HCT116 (cell line): ENCODE measurements around the gene ARHGEF19.
A peak's percentile ranks its signal among the peaks of the same experiment; 100 is the strongest.

Source experiments
- CEBPB ChIP-seq: IDR thresholded peaks from 2 replicates; pipeline ENCODE4 v1.6.1; 2012; ENCODE audit warnings: low read depth
- CTCF ChIP-seq, 3 experiments: fragments of 200-600 bp in 1 of 3; sonication (generic) in 1 of 3; IDR thresholded peaks in 2 of 3; conservative IDR thresholded peaks in 1 of 3; 2 replicates each; pipeline ENCODE4 v1.5.1; 2012 to 2017; ENCODE audit warnings: low read depth in 2 of 3, low read length in 2 of 3, antibody characterized with exemption in 1 of 3, borderline replicate concordance in 1 of 3, control low read depth in 1 of 3, mild to moderate bottlenecking in 1 of 3, mixed read lengths in 1 of 3, mixed run types in 1 of 3, moderate library complexity in 1 of 3; ENCODE audit not compliant: insufficient read depth in 1 of 3
- EGR1 ChIP-seq: IDR thresholded peaks from 2 replicates; pipeline ENCODE4 v1.6.1; 2012; ENCODE audit warnings: low read depth
- EZH2 ChIP-seq: fragments of 200-600 bp; sonication (generic); IDR thresholded peaks from 2 replicates; pipeline ENCODE4 v1.6.1; 2017; ENCODE audit warnings: antibody characterized with exemption, mixed run types
- JUND ChIP-seq: IDR thresholded peaks from 2 replicates; pipeline ENCODE4 v1.6.1; 2012
- POLR2AphosphoS5 ChIP-seq: IDR thresholded peaks from 2 replicates; pipeline ENCODE4 v1.6.1; 2011; ENCODE audit warnings: mild to moderate bottlenecking, low read depth, low read length, moderate library complexity
- REST ChIP-seq: IDR thresholded peaks from 2 replicates; pipeline ENCODE4 v1.6.1; 2012; ENCODE audit warnings: low read depth
- YY1 ChIP-seq: IDR thresholded peaks from 2 replicates; pipeline ENCODE4 v1.6.1; 2011; ENCODE audit warnings: low read length, low read depth, moderate library complexity, mild to moderate bottlenecking; ENCODE audit not compliant: insufficient replicate concordance; ENCODE audit errors: extremely low read depth
- TF ChIP-seq, protein P1 (sequence below): IDR thresholded peaks from 2 replicates; pipeline ENCODE4 v1.6.1; 2012

GRCh38 chr1:16187748-16188401 lies 24.6 kb downstream of the ARHGEF19 start:
- no peak for TF ChIP-seq EGR1
- TF ChIP-seq CEBPB, result no peak
- no peak for TF ChIP-seq JUND
- TF ChIP-seq CTCF (IDR thresholded peaks at IDR 0.05 in 2 of 3, conservative IDR thresholded peaks at IDR 0.05 in 1 of 3; ENCODE audit: borderline replicate concordance in 1 of 3, insufficient read depth in 1 of 3, low read depth in 2 of 3, low read length in 2 of 3), result peak in 2 of 3 experiments; percentile 94 to 99; a peak in 4 of 6 replicates
- TF ChIP-seq REST, result no peak
- peak; percentile 26; the same call in 1 of the 2 replicates for TF ChIP-seq POLR2AphosphoS5
- no peak for TF ChIP-seq EZH2
- TF ChIP-seq, protein P1, sequence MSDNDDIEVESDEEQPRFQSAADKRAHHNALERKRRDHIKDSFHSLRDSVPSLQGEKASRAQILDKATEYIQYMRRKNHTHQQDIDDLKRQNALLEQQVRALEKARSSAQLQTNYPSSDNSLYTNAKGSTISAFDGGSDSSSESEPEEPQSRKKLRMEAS, result no peak
- TF ChIP-seq YY1, result peak; percentile 69
